NCI-H2227 treated with DMSO at 0.1 percent for 48 hours (cell line): ENCODE measurements around the gene ETS2.
"Not testable (repeated sequence)": the region's sequence is repeated elsewhere in the genome, so short reads cannot be mapped to it uniquely, and the experiment has no call there.

Source experiments
- DNase-seq: peaks from one replicate; lab custom pipeline; 2025; lab: John Stamatoyannopoulos, UW

ETS2 gene

DNA sequence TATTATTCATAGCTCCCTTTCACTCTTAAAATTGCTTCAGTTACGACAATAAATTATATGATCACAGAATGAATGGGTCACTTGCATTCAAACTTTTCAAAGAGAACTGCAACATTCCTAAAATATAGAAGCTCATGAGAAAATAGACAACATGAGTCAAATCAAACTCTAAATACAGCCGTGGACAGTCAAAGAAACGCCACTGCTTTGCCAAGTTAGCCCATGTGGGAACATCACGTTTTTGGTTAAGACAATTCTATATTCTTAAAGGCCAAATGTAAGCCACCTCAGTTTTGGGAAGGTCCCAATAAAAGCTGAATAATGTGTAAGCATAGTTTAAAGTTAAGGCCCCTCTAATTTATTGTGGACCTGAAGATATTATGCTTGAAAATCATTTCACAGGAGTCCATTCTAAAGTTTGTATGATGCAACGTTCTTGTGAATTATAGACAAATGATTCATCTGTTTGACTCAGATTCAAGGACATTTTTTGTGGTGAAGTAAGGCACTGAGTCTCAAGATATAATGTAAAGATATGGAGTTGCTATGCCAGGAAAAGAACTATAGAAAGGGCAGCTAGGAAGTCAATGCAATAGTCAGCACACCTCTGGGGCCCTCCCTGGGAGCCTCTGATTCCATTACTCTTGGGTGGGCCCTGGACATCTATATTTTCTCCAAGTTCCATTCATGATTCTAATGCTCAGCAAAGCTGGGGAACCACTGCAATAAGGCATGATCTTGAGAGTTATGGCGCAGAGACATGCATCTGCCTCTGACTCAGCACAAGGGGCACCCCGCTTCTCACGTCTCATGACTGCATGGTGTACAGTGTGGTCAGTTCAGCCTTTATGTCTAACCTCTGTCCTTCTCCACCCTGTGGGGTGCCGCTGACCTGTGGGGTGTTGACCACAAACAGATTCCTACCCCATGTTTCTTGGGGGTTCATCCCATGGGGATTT lies 33.9 kb downstream of the ETS2 start:
- DNase-seq: no peak

DNA sequence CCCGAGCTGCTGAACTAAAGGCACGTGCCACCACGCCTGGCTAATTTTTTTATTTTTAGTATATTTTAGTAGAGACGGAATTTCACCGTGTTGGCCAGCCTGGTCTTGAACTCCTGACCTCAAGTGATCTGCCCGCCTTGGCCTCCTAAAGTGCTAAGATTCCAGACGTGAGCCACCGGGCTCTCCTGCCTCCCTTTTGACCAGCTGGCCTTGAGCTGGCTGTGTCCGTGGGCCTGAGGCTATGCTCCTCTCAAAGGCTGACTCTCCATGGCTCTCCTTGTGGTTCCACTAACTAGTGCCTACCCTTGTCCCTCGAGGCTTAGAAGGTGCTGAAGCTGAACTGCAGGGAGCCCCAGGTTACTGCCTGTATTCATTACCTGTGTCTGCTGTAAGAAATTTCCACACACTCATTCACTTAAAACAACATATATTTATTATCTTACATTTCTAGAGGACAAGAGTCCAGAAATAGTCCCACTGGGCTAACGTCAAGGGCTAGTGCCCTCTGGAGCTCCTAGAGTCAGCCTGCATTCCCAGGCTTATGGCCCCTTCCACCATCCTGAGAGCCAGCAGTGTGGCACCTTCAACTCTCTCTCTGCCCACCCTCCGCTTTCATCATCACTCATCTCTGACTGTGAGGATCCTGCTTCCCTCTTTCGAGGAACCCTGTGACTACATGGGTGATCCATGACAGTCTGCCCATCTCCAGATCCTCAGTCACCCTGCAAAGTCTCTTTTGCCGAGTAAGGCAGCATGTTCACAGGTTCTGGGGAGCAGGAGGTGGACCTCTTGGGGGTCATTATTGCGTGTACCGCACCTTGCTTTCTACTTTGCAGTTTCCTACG lies 34.9 kb downstream of the ETS2 start:
- DNase-seq: no peak

DNA sequence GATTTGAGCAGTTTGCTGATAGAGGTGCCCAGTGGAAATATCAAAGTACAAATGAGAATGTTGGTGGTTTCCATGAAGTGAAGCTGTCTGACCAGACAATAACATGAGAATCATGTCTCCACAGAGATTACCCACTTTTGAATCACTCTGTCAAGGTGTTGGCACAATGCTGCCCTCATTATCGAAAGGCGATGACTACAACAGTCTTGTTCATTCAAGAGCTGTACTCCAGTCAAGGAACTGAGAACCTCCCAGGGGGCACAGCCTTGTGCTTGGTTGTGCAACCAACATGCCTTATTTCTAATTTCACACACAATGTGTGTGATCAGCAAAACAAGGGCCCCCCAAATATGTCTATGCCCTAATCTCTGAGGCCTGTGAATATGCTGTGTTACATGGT lies 35.7 kb downstream of the ETS2 start:
- no peak for DNase-seq

DNA sequence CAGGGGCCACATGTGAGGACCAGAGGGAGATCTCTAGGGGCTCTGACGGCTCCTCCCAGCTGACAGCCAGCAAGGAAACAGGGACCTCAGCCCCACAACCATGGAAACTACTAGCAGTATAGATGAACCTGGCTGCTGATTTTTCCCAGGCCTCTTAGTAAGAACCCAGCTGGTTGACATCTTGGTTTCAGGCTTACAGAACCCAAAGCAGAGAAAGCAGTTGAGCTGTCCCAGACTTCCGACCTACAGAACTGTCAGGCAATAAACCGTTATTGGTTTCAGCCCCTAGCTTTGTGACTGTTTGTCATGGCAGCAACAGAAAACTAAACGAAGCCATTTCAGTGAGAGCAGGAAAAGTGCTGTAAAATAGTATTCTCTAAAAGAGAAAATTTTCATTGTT lies 36.4 kb downstream of the ETS2 start:
- no peak for DNase-seq

DNA sequence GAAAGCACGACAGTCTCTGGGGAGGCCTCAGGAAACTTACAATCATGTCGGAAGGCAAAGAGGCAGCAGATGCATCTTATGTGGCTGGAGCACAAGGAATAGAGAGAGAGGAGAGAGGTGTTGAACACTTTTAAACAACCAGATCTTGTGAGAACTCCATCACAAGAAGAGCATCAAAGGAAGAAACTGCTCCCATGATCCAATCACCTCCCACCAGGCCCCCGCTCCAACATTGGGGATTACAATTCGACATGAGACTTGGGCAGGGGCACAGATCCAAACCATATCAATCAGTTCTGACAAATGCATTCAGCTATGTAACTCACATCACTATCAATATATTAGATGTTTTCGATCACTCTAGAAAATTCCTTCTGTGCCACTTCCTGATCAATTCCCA lies 37.6 kb downstream of the ETS2 start:
- DNase-seq: no peak

DNA sequence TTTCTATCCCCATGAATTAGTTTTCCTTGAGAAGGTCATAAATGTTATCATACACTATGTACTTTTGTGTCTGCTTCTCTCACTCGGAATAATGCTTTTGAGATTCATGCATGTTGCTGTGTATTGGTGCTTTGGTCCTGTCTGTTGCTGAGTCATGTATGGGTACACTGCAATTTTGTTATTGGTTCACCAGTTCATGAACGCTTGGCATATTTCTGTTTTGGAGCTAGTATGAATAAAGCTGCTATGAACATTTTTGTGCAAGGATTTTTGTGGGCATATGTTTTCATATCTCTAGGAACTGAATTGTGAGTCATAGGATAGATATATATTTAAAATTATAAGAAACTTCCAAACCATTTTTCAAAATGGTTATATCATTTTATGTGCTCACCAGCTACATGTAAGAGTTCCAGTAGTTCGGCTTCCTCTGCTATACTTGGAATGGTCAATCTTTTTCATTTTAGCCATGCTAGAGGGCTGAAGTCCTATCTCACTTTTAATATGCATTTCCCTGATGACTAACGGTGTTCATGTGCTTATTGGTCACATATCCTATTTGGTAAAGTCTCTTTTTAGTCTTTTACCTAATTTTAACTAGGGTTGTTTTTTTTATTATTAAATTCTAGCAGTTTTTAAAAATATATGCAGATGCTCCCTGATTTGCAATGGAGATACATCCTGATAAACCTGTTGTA lies 38.2 kb downstream of the ETS2 start:
- DNase-seq: no peak

DNA sequence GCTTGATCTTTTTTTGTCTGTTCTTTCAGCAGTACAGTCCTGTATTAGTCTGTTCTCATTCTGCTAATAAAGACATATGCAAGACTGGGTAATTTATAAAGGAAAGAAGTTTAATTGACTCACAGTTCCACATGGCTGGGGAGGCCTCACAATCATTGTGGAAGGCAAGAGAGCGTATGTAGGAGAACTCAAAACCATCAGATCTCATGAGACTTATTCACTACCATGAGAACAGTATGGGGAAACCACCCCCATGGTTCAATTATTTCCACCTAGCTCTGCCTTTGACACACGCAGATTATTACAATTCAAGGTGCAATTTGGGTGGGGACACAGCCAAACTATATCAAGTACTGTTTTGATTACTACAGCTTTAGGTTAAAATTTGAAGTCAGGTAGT lies 39.6 kb downstream of the ETS2 start:
- not testable (repeated sequence) for DNase-seq

DNA sequence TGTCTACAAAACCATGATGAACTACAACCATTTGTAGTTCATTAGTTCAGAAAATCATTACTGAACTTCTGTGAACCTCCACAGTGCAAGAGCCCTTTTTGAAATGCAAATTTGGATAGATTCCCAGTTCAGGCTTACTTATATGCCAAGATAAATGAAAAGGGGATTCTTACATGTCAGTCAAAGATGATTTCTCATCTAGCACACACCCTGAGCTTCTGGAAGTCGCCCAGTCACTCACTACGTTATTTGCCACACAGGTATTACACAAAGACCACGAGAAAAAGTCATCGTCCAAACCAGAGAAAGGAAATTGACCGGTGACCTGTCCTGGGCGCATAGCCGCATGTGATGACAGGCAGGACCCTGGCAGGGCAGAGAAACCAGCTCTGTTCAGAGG lies 41.8 kb downstream of the ETS2 start:
- no peak for DNase-seq

DNA sequence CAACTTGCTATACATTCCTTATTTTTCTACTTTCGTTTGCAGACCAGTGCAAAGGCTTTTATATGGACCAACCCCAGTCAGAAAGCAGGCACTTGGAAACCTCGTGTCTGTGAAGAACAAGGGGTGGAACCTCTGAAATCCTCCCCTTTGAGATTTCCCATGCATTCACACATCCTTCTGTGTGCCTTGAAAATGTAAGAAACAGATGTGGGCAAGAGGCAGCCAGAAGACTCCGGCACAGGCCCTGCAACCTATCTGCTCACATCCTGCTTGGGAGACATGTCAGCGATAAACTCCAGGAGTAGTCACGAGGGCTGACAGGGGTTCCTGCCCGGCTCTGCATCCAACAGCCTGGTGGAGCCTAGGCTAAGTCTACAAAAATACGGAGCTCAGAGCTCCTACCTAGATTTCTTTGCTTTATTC lies 42.5 kb downstream of the ETS2 start:
- no peak for DNase-seq

DNA sequence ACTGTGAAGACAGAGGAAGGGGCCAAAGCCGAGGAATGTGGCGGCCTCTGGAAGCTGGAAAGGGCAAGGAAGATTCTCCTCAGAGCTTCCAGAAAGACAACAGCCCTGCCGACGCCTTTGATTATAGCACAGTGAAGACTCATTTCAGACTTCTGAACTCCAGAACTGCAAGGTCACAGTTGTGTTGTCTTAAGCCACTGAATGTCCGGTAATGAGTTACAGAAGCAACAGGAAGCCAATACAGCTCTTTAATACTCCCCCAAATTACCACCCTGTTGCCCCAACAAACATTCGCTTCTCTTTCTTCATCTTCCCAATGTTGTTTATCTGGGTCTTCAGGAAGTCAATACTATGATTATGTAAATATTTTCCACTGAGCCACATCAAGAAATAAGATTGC lies 44.0 kb downstream of the ETS2 start:
- no peak for DNase-seq

DNA sequence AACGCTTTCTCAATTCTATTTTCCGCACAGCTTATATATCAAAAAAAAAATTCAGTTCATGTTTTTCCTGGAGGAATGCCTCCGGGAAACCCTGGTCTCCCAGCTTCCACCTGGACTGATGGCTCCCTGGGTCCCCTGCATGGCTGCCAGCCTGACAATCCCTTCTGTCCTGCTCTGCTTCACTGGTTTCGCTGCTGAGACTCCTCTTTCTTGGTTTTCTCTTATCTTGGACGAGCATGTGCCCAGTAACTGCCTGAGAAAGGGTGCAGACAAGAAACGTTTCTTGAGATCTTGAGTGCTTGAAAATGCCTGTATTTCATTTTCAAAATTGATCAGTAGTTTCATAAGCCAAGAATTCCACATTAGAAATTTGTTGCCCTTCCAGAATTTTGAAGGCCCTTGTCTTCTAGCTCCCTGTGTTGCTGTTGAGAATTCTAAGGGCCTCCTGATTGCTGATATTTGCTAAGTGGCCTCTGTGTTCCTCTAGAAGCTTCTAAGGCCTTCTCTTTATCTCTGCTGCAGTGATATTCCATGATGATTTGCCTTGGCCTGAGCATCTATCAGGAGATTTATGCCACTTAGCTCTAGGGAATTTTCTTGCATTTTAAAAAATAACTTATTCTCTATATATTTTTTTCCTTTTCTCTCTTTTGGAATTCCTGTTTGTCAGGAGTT lies 44.7 kb downstream of the ETS2 start:
- no peak for DNase-seq

DNA sequence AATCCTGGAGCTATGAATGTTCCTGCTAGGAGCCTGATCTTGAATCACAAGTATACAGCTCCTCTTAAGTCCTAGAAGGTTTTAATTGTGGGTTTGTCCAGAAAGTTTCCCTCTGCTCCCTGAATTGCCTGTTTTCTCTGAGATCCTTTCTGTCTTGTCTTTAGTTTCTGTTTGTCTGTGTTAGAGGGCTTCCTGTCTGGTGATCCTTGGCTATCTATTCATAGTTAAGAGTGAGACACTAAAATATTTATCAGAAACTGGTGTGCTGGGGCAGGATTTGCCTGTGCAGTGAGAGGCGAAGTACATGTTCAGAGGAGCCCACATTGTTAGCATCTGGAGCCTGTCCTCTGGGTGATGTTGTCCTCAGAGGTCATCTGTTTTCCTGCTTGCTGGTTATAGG lies 45.4 kb downstream of the ETS2 start:
- no peak for DNase-seq

DNA sequence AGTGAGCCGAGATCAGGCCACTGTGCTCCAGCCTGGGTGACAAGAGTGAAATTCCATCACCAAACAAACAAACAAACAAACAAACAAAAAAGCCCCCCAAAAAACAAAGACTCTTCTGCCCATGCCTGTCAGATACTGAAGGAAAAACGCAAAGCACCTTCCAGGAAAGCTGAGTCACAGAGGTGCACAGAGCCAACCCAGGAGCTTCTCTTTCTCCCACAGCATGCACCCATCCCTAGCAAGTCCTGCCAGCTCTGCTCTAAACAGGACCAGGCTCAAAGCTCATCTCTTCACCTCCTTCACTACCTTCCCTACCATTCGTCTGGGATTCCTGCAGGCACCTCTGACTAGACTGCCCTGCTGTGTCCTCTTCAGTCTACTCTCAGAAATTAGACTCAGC lies 46.5 kb downstream of the ETS2 start:
- no peak for DNase-seq

DNA sequence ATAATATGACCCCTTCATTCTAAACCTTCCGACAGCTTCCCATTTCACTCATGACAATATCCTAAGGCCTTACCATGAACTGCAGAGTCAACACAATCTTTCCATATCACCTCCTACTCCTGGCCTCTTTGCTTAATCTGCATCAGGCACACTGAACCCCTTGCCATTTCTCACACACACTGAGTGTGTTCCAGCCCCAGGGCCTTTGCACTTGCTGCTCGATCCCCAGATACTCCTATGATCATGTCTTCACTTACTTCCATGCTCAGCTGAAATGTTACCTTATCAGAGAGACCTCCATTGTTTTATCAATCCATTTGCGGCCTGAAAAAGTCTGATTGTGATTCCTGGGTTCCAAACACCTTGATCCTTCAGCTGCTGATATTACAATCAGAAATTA lies 47.0 kb downstream of the ETS2 start:
- DNase-seq: no peak

DNA sequence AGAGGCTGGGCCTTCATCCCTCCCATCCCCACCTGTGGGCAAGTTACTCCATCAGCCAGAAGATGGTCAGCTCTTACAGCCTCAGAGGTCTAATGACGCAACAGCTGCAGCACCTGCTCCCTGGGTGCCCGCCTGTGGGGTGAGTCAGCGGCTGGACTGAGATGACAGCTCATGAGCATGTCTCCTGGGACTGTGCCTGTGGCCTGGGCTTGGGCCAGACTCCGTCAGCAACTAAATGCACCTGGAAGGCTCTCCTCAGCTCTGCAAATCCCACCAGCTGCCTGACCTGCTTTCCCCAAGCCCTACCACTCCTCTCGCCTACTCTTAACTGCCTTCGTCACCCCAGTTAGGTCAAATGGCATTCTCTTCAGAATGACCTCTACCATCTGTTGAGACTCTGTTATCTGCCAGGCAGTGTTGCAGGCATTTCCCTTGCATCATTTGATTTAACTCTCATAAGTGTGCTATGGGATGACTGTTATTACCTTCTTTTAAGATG lies 47.7 kb downstream of the ETS2 start:
- no peak for DNase-seq

DNA sequence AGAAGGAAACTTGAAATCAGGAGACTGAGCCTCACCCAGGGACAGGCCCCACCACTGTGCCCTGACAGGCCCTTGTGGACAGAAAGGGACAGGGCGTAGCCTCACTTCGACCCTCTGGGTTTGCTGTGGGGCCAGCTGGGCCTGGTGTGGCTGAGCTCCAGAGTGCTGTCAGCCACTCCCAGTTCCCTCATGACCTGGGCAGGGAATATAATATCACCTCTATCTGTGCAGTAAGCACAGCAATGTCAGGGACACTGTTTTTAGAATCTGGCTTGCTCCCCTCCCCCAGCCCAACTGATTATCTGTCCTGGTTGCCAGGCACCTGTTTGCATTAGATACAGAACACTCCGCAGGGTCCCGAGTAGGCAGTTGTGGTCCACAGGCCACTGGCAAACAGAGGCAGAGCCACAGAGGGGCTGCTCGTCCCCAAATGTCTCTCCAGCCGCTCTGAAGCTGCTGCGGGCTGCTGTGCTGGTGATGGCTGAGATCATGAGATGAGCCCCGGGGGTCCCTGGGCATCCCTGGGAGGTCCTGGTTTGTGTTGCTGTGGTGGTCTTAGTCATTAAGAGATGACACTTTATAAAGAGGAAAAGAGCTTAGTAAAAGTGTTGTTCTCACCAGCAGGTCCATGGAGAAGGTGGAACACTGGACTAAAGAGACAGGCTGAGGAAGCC lies 51.6 kb downstream of the ETS2 start:
- no peak for DNase-seq

DNA sequence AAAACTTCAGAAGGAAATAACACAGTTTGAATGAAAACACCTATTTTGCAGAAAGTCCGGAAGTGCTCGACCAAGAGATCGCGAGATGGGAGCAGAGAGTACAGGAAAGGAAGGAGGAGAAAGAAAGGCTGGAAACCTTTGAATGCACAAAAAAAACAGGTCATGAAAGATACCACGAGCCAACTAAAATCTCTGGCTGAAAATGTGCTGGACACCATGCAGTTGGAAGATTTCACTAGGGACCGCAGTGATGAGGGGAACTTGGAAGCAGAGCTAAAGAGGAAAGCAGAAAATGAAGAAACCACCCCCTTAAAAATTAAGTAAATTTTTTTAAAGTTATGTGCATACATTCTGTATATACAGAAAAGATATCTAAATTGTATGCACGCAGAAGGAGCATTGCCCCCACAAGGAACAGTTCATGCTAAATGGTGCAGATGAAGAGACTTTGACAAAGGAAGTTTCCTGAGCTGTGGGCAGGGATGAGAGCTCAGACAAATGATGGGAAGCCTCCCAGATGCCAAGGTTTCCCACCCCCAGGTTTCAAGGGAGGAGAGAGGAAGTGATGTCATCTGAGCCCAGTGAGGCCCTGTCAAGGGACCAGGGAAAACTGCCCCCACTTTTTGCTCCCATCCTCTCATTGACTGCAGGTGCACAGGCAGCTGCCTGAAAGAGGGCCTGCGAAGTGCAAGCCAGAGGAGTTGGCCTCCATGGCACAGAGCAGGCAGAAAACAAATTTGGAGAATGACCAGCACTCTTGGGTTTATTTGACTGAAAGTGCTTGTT lies 52.5 kb downstream of the ETS2 start:
- DNase-seq: no peak

DNA sequence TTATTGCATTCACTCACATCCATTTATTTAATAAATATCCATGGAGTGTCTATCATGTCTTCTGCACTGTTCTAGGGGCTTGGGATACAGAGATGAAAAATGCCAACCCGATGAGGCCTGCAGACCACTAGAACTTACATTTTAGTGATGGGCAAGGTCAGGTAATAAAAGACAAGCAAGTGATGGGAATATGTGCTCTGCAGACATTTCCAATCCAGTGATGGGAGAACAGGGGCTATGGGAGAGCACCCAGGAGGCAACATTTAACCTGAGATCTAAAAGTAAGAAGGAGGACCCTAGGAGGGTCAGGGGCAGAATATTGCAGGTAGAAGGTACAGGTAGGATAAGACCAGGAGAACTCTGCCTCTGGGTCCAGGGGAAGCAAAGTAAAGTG lies 53.1 kb downstream of the ETS2 start:
- DNase-seq: no peak

DNA sequence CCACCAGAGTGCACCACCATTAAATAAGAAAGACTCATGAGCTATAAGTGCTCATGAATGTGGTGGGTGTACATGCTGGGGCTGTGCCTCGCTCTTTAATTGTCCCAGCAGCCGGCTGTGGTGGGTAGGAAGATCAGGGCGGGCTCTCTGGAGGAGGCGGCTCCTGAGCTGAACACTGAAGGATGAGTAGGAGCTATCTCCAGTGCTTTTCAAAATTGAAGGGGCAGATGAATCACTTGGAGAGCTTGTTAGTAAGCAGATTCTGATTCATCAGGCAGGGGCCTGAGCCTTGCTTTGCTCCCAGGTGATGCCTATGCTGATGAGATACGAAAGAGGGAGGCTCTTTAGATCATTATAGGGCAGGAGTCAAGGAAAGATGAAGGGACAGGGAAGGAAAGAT lies 54.1 kb downstream of the ETS2 start:
- DNase-seq: no peak

DNA sequence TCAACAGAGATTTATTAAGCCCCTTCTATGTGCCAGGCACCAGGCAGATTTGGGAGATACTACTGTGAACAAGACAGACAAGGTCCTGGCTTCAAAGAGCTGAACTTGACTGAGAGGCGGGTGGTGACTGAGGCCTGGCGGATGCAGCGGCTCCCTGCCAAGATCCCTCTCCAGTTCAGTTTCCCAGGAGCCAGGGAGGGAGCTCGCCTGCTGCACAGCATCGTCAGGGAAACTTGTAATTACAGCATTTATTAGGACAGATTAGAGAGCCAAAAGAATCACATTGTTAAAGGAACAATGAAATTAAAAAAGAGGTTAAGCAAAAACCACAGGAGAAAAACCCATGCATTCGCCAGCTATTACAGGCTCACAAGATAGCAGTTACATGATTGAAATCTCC lies 55.3 kb downstream of the ETS2 start:
- peak; percentile 73 for DNase-seq
